GM18499 (cell line): ENCODE data around the gene LHX4.

ENCODE experiments used
- ATAC-seq: cut with Tn5 transposase; IDR thresholded peaks from one replicate; pipeline ENCODE4 v1.9.1; 2021; ENCODE audit warnings: moderate number of reproducible peaks; ENCODE audit not compliant: insufficient read depth, unreplicated experiment

Gene LHX4

DNA sequence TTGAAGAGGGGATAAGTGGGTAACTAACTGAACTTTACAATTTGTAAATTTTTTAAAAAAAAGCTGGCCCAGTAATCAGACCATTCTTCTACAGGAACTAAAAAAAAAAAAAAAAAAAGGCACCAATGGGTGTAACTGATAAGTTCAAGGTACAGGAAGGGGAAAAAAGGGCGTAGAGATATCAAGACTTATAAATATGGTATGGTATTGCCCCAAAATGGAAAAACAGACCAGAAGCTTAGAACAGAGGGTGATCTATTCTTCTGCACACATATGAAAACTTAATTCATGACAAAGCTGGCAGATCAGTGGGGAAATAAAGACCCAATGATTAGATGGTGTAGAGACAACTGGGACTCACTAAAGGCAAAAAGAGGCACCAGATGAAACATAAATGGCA, 58.9 kb downstream of the LHX4 start:
- ATAC-seq = no peak

DNA sequence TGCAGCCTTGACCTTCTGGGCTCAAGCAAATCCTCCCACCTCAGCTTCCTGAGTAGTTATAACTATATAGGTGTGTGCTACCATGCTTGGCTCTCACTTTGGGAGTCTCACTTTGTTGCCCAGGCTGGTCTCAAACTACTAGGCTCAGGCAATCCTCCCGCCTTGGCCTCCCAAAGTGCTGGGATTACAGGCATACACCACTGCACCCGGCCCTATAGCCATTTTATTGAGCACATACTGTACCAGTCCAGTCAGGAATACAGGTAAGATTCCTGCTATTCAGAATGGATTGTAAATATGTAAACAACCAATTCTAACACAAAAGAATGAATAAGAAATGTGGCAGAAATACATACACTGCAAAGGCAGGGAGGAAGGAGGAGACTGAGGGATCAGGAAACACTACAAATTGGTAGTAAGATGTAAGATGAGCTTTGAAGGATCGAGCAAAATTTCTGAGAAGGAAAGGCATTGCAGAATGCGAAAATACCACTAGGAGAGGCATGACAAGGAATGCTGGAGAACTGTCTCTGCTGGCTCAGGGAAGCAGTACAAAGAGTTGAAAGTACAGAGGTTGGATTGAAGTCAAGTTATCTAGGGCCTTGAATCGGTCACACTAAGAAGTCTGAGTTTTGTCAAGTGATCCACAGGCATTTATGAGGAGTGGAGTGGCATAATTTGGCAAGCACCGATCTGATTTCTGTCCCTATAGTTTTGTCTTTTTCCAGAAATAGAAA, 60.4 kb downstream of the LHX4 start:
- ATAC-seq = no peak

DNA sequence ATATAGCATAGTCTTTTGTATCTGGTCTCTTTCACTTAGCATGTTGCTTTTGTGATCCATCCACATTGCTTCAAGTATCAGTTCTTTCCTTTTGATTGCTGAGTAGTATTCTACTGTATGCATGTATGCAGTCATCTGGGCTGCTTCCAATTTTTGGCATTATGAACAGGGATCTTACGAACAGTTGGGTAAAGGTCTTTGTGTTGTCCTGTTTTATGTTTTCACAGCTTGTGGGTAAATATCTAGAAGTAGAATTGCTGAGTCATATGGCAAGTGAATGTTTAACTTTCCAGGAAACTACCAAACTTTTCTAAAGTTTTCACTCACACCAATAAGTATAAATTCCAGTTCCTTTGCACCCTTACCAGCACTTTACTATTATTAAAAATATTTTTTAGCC, 60.9 kb downstream of the LHX4 start:
- ATAC-seq = no peak

DNA sequence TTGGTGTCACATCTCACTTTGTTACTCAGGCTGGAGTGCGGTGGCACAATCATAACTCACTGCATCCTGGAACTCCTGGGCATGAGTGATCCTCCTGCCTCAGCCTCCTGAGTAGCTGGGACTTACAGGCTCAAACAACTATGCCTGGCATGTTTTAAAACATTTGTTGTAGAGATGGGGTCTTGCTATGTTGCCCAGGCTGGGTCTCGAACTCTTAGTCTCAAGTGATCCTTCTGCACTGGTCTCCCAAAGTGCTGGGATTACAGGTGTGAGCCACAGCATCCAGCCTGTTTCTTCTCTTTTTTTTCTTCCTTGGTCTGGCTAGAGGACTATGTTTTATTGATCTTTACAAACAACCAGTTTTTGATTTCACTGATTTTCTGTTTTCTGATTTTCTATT, 64.6 kb downstream of the LHX4 start:
- no peak for ATAC-seq

DNA sequence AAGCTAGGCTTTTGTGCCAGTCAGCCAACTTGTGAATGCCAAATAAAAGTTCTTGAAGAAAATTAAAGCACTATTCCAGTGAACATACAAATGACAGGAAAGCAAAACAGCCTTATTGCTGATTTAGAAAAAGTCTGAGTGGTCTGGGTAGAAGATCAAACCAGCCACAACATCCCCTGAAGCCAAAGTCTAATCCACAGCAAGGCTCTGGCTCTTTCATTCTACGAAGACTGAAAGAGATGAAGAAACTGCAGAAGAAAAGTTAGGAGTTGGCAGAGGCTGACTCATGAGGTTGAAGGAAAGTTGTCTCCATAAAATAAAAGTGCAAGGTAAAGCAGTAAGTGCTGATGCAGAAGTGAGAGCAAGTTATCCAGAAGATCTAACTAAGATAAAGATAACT, 65.9 kb downstream of the LHX4 start:
- no peak for ATAC-seq

DNA sequence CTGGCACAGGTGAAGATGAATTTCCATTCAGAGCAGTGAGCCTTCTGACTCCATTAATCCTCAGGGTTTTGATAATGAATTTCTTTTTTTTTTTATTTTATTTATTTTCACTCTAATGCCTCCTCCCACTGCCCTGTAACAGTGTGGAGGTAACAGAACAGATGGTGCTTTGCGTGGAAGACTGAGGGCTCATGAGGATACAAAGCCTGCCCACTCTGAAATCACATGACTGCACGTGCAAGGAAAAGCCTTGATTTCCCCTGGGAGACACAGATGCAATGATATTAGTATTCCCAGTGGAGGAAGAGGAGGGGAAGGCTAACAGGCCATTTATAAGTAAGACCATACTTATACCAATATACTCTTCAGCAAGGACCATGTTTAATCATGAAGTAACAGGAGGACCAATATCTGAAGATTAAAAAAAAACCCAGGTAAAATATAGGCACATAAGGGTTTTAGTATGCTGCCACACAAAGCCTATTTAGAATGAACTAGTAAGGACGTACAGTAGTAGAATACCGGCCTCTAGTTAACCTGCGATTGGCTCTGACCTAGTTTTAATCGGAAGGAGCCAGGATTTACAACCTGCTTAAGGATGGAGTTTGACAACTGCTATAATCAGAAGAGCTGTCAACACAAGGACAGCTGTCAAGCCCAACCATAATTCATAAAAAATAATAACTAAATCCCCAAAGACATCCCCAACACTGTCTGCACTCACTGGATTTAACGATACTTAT, 69.6 kb downstream of the LHX4 start:
- no peak for ATAC-seq

DNA sequence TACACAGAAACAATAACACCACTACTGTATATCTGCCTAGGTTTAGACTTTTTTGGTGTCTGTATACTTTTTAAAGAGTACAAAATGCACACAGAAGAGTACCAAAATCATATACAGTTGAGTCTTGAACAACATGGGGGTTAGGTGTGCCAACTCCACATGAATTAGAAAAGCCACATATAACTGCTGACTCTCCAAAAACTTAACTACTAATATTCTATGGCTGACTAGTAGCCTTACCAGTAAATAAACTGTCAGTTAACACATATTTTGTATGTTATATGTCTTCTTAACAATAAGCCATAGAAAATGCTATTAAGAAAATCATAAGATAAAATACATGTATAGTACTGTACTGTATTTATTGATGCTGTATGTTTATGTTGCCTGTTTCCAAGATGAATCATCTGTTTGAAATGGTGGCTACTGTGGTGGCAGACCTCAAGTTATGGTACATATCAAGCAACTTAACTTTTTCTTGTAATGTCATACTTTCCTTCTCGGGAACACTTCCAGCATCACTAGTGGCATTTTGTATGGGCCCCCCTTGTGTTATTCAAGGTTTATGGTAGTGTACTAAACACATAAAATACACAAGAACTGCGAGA, 71.2 kb downstream of the LHX4 start:
- no peak for ATAC-seq

DNA sequence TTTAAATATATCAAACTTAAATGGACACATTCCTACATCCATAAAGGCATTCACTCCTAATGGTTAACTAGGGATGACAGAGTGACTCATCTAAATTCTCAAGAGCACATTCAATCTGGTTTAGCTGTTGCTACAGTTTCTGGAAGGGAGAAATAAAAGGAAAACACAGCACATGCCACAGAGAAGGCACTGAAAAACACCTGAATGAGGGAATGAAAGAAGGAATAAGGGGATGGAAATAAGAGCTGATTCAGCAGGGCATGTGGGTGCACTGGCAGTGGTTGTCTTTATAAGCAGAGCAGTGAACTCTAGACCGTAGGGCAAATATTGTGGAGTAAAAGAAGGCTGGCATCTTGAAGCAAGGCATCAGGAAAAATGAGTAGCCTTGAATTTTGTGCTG, 79.3 kb downstream of the LHX4 start:
- no peak for ATAC-seq

DNA sequence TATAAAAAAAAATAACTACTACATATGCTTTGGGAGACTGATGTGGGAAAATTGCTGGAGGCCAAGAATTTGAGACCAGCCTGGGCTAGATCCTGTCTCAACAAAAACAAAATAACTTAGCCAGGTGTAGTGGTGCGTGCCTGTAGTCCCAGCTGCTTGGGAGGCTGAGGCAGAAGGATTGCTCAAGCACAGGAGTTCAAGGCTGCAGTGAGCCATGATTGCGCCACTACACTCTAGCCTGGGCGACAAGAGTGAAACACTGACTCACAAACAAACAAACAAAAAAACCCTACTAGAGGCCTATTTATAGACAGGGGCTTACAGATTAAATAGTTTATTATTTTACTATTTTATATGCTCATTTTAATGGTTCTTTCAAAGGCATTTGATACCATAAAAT, 80.0 kb downstream of the LHX4 start:
- ATAC-seq = no peak

DNA sequence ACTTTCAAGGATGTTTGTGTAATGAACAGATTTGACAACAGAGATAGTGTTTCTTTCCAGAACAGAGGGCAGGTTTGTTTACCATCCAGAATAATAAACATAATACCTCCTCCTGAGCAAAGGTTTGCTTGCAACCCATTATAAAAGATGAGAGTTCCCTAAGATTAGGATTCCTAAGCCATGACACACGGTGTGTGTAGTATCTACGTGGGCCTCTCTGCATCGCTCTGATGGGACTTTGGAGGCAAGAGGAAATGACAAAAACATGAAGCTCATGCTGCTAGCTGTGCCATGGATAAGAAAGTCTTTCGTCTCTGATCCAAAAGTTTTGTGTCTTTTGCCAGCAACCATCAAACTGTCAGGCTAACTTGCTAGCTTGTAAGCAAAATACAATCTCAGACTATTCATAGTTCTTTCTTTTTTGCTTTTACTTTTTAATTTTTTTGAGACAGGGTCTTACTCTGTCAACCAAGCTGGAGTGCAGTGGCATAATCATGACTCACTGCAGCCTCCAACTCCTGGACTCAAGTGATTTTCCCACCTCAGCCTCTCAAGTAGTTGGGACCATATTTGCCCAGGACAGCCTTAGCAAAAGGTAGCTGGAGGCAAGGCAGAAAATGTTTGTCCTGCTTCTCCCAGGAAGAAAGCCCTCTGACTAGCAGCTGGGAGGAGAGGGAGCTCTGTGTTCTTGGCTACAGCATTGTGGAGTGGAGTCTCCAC, 81.1 kb downstream of the LHX4 start:
- ATAC-seq = no peak

DNA sequence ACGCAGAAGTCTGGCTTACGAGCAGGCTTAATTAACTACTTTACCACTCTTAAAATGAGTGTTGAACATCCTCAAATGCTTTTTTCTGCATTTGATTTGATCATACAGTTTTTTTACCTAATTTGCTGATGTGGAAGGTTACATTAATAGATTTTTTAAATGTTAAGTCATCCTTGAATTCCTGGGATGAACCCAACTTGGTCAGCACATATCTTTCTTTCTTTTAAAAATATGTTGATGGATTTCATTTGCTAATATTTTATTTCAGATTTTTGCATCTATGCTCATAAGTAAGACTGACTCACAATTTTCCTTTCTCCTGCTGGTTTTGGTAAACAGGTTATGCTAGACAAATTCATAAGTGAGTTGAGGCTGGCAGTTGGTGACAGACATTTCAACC, 82.9 kb downstream of the LHX4 start:
- ATAC-seq = no peak

DNA sequence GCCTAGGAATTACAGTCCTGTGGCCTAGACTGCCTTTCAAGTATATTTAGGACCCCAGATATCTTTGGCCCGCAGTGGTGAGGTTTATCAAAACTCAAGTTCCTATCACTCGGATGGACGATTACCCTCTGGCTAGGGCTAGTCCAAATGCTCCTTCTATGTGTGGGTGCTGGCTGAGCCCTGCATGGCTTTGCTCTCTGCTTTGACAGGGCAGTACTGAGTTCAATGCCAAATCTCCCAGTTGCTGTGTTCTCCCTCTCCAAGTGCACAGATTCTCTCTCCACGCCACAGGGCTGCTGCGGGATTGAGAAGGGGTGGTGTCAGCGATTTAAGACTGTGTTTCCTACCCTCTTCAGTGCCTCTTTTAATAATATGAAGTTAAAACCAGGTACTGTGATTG, 97.0 kb downstream of the LHX4 start:
- ATAC-seq = no peak
